GM23338 (cell line): ENCODE data around the gene SRGAP3. TPM values are rescaled to one million over a fixed set of nuclear protein-coding genes. Genes with fewer than 3 reads are reported as not detected.

Experiments
- ATAC-seq: fragments of 200-7000 bp; cut with Tn5 transposase; 3 replicates; pipeline ENCODE4 v1.9.1; 2020
- DNase-seq: peaks from one replicate; pipeline ENCODE4 v3.0.0-alpha.2; 2015; ENCODE audit warnings: low spot score
- H2AFZ ChIP-seq: fragments of 200-600 bp; sonication (generic); 2 replicates; pipeline ENCODE4 v1.8.0; 2016; ENCODE audit warnings: antibody characterized with exemption, mild to moderate bottlenecking, moderate library complexity
- H3F3A ChIP-seq: fragments of 200-600 bp; sonication (generic); replicated peaks from 2 replicates; pipeline ENCODE4 v1.8.0; 2017; ENCODE audit warnings: antibody characterized with exemption, mixed run types, low read depth
- H3K27ac ChIP-seq: fragments of 200-600 bp; sonication (generic); 2 replicates; pipeline ENCODE4 v1.6.1; 2016; ENCODE audit warnings: low read depth
- H3K27me3 ChIP-seq: fragments of 200-600 bp; sonication (generic); 2 replicates; pipeline ENCODE4 v1.8.0; 2016; ENCODE audit warnings: mild to moderate bottlenecking, mixed run types, moderate library complexity; ENCODE audit not compliant: insufficient read depth
- H3K36me3 ChIP-seq: fragments of 200-600 bp; sonication (generic); 2 replicates; pipeline ENCODE4 v1.8.0; 2016; ENCODE audit warnings: mild to moderate bottlenecking; ENCODE audit not compliant: insufficient read depth
- H3K4me1 ChIP-seq: fragments of 200-600 bp; sonication (generic); 2 replicates; pipeline ENCODE4 v1.8.0; 2016; ENCODE audit warnings: mild to moderate bottlenecking, moderate library complexity; ENCODE audit not compliant: insufficient read depth
- H3K4me2 ChIP-seq: fragments of 200-600 bp; sonication (generic); 2 replicates; pipeline ENCODE4 v1.7.1; 2017; ENCODE audit warnings: mixed run types
- H3K4me3 ChIP-seq: fragments of 200-600 bp; sonication (generic); 2 replicates; pipeline ENCODE4 v1.6.1; 2016; ENCODE audit warnings: mixed run types
- H3K79me2 ChIP-seq: fragments of 200-600 bp; sonication (generic); replicated peaks from 2 replicates; pipeline ENCODE4 v1.8.0; 2017; ENCODE audit warnings: mild to moderate bottlenecking; ENCODE audit not compliant: insufficient read depth
- H3K9me2 ChIP-seq: fragments of 200-600 bp; sonication (generic); 2 replicates; pipeline ENCODE4 v1.8.0; 2017; ENCODE audit not compliant: insufficient read depth
- H4K20me1 ChIP-seq: fragments of 200-600 bp; sonication (generic); replicated peaks from 2 replicates; pipeline ENCODE4 v1.8.0; 2017; ENCODE audit warnings: mild to moderate bottlenecking; ENCODE audit not compliant: insufficient read depth
- H3K27ac Mint-ChIP-seq: 2 replicates; pipeline ENCODE4 v1.8.0; 2020; ENCODE audit warnings: inconsistent platforms, mild to moderate bottlenecking, moderate library complexity, mixed read lengths
- H3K27me3 Mint-ChIP-seq: 3 replicates; pipeline ENCODE4 v1.8.0; 2022; ENCODE audit warnings: low read depth, mild to moderate bottlenecking, moderate library complexity, mixed read lengths, inconsistent platforms; ENCODE audit not compliant: insufficient read depth, poor library complexity
- H3K36me3 Mint-ChIP-seq: 3 replicates; pipeline ENCODE4 v1.8.0; 2021; ENCODE audit warnings: low read depth, mild to moderate bottlenecking, inconsistent platforms, moderate library complexity, mixed read lengths
- H3K4me1 Mint-ChIP-seq: 3 replicates; pipeline ENCODE4 v1.8.0; 2020; ENCODE audit warnings: mild to moderate bottlenecking, inconsistent platforms, mixed read lengths
- H3K4me3 Mint-ChIP-seq: 3 replicates; pipeline ENCODE4 v1.8.0; 2021; ENCODE audit warnings: moderate library complexity, mild to moderate bottlenecking, inconsistent platforms, mixed read lengths
- H3K9me3 Mint-ChIP-seq: 3 replicates; pipeline ENCODE4 v1.8.0; 2020; ENCODE audit warnings: moderate library complexity, mild to moderate bottlenecking, inconsistent platforms, mixed read lengths
- EZH2 ChIP-seq: fragments of 200-600 bp; sonication (generic); IDR thresholded peaks from one replicate; pipeline ENCODE4 v1.8.0; 2017; ENCODE audit warnings: antibody characterized with exemption, mild to moderate bottlenecking, low read depth; ENCODE audit not compliant: unreplicated experiment
- JUNB ChIP-seq: IDR thresholded peaks from one replicate; pipeline ENCODE4 v1.6.1; 2016; ENCODE audit warnings: antibody characterized with exemption; ENCODE audit not compliant: unreplicated experiment
- NANOG ChIP-seq: IDR thresholded peaks from 2 replicates; pipeline ENCODE4 v1.6.1; 2016; ENCODE audit warnings: antibody characterized with exemption, borderline replicate concordance
- STAT1 ChIP-seq: IDR thresholded peaks from one replicate; pipeline ENCODE4 v1.6.1; 2016; ENCODE audit warnings: antibody characterized with exemption; ENCODE audit not compliant: unreplicated experiment
- ZNF114 ChIP-seq: fragments of 250-450 bp; sonication (Bioruptor Pico); IDR thresholded peaks from 2 replicates; pipeline ENCODE4 v1.5.0; 2020; ENCODE audit warnings: mild to moderate bottlenecking, moderate library complexity
- polyA plus RNA-seq: library from polyadenylated mRNA; unstranded; fragments of >200 nt; fragmentation: Nextera tagmentation; extraction: Ambion mirVana; gene quantifications from 2 replicates; pipeline ENCODE4 v1.2.1, GENCODE V29; 2016
- total RNA-seq: library from RNA; depleted of rRNA; stranded (reverse); fragments of >200 nt; shearing (Covaris generic); gene quantifications from 2 replicates; pipeline ENCODE4 v1.2.3, GENCODE V29; 2014
- TF ChIP-seq, protein P1 (sequence below), 2 experiments: fragments of 200-600 bp in 1 of 2; sonication (generic) in 1 of 2; conservative IDR thresholded peaks; 2 replicates each; pipeline versions ENCODE4 v1.5.1 to v1.6.1; 2016 to 2017; ENCODE audit warnings: antibody characterized with exemption in 2 of 2, low read depth in 2 of 2, mild to moderate bottlenecking in 2 of 2, moderate library complexity in 1 of 2
- TF ChIP-seq, protein P2 (sequence below): fragments of 250-450 bp; sonication (Bioruptor Pico); IDR thresholded peaks from 2 replicates; pipeline ENCODE4 v1.5.0; 2020; ENCODE audit warnings: mild to moderate bottlenecking, moderate library complexity

The SRGAP3 gene
- total and polyA plus RNA-seq, 2 experiments from 2014 or later = 6.4 to 9.4 TPM

GRCh38 chr3:9125278-9125951 lies 124.0 kb downstream of the SRGAP3 start (continued):
- no peak for TF ChIP-seq STAT1
- TF ChIP-seq JUNB = no peak
- TF ChIP-seq, protein P1, sequence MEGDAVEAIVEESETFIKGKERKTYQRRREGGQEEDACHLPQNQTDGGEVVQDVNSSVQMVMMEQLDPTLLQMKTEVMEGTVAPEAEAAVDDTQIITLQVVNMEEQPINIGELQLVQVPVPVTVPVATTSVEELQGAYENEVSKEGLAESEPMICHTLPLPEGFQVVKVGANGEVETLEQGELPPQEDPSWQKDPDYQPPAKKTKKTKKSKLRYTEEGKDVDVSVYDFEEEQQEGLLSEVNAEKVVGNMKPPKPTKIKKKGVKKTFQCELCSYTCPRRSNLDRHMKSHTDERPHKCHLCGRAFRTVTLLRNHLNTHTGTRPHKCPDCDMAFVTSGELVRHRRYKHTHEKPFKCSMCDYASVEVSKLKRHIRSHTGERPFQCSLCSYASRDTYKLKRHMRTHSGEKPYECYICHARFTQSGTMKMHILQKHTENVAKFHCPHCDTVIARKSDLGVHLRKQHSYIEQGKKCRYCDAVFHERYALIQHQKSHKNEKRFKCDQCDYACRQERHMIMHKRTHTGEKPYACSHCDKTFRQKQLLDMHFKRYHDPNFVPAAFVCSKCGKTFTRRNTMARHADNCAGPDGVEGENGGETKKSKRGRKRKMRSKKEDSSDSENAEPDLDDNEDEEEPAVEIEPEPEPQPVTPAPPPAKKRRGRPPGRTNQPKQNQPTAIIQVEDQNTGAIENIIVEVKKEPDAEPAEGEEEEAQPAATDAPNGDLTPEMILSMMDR (conservative IDR thresholded peaks at IDR 0.05; ENCODE audit: low read depth in 2 of 2) = no peak
- no peak for TF ChIP-seq NANOG

DNA sequence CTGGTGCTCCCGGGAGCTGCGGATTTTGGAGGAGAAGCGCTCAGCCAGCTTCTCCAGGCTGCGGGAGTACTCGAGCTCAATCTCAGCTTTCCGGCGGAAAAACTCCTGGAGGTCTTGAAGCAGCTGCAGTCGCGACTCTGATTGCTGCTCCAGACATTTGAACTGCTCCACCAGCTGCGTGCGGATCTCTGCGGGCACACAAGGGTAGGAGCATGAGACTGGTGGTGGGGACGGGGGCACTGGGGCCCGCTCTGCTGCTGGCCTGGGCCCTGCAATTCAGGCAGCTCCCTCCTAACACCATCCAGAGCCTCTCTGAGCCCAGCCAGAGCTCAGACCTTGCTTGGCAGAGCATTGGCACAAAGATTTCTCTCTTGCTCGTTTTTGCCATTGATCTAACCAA lies 124.7 kb downstream of the SRGAP3 start:
- Histone ChIP-seq H3F3A (no peaks in the 10 kb centered on the region), H3K4me1 (peaks cover 10% of the 10 kb centered on the region), H3K79me2 (no peaks in the 10 kb centered on the region), H3K27me3 (no peaks in the 10 kb centered on the region), H3K9me2 (no peaks in the 10 kb centered on the region), H3K4me2 (peak overlapping the region; percentile 37; the same call in 1 of the 2 replicates), H2AFZ (no peak overlapping the region), H3K4me3 (no peak overlapping the region), H3K36me3 (no peaks in the 10 kb centered on the region), H4K20me1 (no peaks in the 10 kb centered on the region), H3K27ac (peak overlapping the region; percentile 36; the same call in 1 of the 2 replicates)
- Mint-ChIP-seq H3K4me3 (no peak overlapping the region), H3K9me3 (no peaks in the 10 kb centered on the region), H3K36me3 (no peaks in the 10 kb centered on the region; the same call in 2 of the 3 replicates), H3K27ac (peak overlapping the region; percentile 46), H3K4me1 (peaks cover 19% of the 10 kb centered on the region), H3K27me3 (peaks cover 2% of the 10 kb centered on the region)
- ATAC-seq (peak; percentile 80), DNase-seq (peak; percentile 42)
- TF ChIP-seq, protein P2, sequence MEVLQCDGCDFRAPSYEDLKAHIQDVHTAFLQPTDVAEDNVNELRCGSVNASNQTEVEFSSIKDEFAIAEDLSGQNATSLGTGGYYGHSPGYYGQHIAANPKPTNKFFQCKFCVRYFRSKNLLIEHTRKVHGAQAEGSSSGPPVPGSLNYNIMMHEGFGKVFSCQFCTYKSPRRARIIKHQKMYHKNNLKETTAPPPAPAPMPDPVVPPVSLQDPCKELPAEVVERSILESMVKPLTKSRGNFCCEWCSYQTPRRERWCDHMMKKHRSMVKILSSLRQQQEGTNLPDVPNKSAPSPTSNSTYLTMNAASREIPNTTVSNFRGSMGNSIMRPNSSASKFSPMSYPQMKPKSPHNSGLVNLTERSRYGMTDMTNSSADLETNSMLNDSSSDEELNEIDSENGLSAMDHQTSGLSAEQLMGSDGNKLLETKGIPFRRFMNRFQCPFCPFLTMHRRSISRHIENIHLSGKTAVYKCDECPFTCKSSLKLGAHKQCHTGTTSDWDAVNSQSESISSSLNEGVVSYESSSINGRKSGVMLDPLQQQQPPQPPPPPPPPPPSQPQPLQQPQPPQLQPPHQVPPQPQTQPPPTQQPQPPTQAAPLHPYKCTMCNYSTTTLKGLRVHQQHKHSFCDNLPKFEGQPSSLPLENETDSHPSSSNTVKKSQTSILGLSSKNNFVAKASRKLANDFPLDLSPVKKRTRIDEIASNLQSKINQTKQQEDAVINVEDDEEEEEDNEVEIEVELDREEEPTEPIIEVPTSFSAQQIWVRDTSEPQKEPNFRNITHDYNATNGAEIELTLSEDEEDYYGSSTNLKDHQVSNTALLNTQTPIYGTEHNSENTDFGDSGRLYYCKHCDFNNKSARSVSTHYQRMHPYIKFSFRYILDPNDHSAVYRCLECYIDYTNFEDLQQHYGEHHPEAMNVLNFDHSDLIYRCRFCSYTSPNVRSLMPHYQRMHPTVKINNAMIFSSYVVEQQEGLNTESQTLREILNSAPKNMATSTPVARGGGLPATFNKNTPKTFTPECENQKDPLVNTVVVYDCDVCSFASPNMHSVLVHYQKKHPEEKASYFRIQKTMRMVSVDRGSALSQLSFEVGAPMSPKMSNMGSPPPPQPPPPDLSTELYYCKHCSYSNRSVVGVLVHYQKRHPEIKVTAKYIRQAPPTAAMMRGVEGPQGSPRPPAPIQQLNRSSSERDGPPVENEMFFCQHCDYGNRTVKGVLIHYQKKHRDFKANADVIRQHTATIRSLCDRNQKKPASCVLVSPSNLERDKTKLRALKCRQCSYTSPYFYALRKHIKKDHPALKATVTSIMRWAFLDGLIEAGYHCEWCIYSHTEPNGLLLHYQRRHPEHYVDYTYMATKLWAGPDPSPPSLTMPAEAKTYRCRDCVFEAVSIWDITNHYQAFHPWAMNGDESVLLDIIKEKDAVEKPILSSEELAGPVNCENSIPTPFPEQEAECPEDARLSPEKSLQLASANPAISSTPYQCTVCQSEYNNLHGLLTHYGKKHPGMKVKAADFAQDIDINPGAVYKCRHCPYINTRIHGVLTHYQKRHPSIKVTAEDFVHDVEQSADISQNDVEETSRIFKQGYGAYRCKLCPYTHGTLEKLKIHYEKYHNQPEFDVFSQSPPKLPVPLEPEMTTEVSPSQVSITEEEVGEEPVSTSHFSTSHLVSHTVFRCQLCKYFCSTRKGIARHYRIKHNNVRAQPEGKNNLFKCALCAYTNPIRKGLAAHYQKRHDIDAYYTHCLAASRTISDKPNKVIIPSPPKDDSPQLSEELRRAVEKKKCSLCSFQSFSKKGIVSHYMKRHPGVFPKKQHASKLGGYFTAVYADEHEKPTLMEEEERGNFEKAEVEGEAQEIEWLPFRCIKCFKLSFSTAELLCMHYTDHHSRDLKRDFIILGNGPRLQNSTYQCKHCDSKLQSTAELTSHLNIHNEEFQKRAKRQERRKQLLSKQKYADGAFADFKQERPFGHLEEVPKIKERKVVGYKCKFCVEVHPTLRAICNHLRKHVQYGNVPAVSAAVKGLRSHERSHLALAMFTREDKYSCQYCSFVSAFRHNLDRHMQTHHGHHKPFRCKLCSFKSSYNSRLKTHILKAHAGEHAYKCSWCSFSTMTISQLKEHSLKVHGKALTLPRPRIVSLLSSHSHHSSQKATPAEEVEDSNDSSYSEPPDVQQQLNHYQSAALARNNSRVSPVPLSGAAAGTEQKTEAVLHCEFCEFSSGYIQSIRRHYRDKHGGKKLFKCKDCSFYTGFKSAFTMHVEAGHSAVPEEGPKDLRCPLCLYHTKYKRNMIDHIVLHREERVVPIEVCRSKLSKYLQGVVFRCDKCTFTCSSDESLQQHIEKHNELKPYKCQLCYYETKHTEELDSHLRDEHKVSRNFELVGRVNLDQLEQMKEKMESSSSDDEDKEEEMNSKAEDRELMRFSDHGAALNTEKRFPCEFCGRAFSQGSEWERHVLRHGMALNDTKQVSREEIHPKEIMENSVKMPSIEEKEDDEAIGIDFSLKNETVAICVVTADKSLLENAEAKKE = no peak
- TF ChIP-seq EZH2 (no peak), ZNF114 (CRISPR knock-in tag) (no peak)
